ENCODE results near the gene KRT33B.
"Not testable (repeated sequence)": the region's sequence is repeated elsewhere in the genome, so short reads cannot be mapped to it uniquely, and the experiment has no call there.

The KRT33B gene

GRCh38 chr17:41393826-41394225 is 24.2 kb upstream of the KRT33B start:
- no peak for DNase-seq (ENCODE audit: low read depth in 2 of 2)

GRCh38 chr17:41393294-41393693 is 23.7 kb upstream of the KRT33B start:
- DNase-seq (ENCODE audit: low read depth in 2 of 2) = no peak

- no peak for DNase-seq (ENCODE audit: low read depth in 2 of 2)
Measured at GRCh38 chr17:41392278-41392677, 22.7 kb upstream of the KRT33B start.

DNA sequence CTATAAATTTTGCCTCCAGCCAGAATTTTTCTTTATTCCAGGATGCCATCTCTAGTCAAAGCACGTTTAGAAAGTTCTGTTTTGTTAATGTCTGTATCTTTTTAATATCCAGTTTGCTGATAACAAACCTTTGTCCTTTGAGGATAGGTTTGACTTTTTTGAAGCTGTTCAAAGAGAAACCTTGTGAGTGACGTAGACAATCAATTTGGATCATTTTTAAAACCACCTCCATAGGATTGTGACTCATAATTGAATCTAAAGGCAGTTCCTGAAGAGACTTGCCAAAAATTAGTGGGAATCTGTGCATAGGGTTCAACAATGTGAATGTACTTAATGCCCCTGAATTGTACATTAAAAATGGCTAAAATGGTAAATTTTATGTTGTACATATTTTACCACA is 21.9 kb upstream of the KRT33B start:
- DNase-seq (ENCODE audit: low read depth in 2 of 2) = no peak

DNA sequence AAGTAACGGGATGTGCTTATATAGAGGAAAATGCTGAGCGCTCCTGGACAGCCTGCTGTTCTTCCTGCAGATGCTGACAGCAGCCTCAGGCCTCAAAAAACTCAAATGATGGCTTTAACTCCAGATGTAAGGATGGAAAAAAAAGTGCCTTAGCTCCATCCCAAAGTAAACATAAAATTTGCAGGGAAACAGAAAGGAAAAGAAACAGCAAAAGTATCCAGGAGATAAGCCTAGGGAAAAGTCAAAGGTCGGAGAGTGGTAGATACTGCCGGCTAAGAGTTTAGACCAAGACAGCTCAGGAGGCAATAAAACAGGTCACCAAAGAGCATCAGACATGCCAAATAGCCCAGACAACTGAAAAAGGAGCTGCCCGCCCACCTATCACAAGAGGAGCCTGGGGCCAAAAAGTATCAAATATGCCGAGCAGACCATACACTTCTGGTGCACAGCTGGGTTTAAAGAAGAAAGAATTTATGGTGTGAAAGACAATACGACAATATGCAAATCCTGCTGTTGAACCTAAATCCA is 20.9 kb upstream of the KRT33B start:
- no peak for DNase-seq (ENCODE audit: low read depth in 2 of 2)

DNA sequence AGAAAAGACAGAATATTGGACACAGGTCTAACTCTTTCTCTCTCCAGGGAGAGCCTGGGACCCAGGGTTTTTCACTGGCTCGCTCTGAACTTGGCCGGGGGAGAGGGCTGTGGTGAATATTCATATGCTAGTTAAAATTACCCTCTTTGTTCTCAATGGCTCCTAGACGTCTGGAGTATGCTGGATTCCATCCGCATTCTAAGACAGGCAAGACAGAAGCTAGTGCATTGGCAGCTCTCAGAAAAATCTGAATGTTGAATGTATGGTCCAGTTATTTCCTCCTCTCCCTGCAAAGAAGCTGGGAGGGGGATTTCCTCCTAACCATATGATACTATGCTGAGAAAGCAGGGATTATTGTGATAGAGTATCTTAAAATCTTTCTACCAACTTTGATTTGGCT is 18.1 kb upstream of the KRT33B start:
- DNase-seq (ENCODE audit: low read depth in 2 of 2) = no peak

- DNase-seq (ENCODE audit: low read depth in 2 of 2) = no peak
Measured at GRCh38 chr17:41386227-41386626, 16.6 kb upstream of the KRT33B start.

DNA sequence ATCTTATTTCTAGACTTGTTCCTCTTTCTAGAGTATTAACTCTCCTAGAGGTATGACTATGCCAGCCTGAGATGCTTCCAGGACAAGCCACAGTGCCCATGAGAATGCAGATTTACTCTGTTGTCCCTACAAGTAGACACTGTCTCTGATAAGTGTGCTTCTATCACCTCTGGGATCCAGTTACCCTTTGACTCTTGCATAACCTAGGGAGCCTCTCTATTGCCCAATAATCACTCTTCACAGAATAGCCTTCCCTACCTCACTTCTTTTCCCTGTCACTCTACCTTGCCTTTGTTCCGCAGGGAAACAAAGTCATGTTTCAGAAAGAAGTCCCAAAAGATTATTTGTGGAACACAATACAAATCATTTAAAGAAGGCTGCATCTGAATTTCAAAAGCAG is 14.1 kb upstream of the KRT33B start:
- DNase-seq (ENCODE audit: low read depth in 2 of 2) = no peak

GRCh38 chr17:41382394-41382793 is 12.8 kb upstream of the KRT33B start:
- DNase-seq (ENCODE audit: low read depth in 2 of 2) = no peak

- not testable (repeated sequence) for DNase-seq (ENCODE audit: low read depth in 2 of 2)
Measured at GRCh38 chr17:41381943-41382342, 12.3 kb upstream of the KRT33B start, which contains the start of gene KRT34. TSS of gene KRT34 (minus strand) at chr17:41382306. CDS start at chr17:41382246, 60 bp downstream.

- not testable (repeated sequence) for DNase-seq (ENCODE audit: low read depth in 2 of 2)
Measured at GRCh38 chr17:41380091-41380490, 10.5 kb upstream of the KRT33B start.

GRCh38 chr17:41377546-41377945 is 7.9 kb upstream of the KRT33B start:
- DNase-seq (ENCODE audit: low read depth in 2 of 2) = no peak

DNA sequence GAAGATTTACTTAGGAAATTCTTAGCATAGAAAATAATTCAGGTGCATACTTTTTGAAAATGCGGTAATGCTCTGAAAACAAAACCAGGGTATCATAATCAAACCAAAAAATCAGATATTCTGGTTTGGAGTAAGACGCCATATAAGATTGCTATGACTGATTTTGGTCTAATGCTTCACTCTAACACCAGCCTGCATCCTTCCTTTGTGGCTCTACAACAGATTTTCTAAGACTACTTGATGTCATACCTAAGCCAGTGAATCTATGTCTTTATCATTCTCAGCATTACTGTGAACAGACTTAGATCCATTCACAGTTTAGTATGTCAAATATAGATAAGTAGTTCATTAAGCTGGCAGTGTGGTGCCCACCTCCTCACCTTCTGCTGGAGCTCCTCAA is 590 bp downstream of the KRT33B start:
- DNase-seq (ENCODE audit: low read depth in 2 of 2) = no peak

GRCh38 chr17:41367426-41368075 is 2.1 kb downstream of the KRT33B start:
- DNase-seq (ENCODE audit: low read depth in 2 of 2) = no peak

GRCh38 chr17:41366070-41366469 is 3.5 kb downstream of the KRT33B start:
- DNase-seq (ENCODE audit: low read depth in 2 of 2) = no peak

GRCh38 chr17:41363881-41364280 is 5.7 kb downstream of the KRT33B start:
- DNase-seq (ENCODE audit: low read depth in 2 of 2) = no peak

DNA sequence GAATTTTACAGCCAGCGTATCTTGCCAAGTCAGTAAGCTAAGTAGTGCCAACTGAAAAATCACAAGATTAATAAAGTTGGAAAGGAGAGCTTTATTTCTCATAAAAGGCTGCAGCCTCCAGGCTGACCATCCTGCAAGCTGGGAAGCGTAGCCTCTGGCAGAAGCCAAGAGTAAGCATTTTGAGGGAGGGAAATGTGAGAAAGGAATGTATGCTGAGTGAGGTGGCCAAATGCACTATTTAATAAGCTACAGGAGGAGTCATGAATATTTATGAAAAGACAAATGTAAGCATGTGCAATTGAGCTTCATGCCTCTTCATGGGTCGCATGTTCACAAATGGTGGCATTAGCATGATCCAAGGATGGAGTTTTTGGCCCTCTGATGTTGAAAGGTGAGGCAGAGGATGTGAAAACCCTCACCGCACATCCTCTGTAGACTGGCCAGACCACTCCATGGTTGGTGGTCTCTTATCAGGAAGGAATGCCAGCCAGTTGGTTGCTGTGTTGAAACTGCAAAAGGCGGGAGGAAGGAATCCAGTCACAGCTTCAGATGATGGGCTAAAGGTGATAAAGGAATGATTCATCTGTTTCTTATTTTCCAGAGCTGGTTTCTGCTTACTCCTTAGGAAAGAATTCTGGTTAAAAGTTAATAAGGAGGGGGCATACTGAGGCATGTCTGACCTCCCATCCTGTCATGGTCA is 9.2 kb downstream of the KRT33B start:
- no peak for DNase-seq (ENCODE audit: low read depth in 2 of 2)

- no peak for DNase-seq (ENCODE audit: low read depth in 2 of 2)
Measured at GRCh38 chr17:41354536-41354935, 15.1 kb downstream of the KRT33B start.

GRCh38 chr17:41352597-41353366 is 16.8 kb downstream of the KRT33B start:
- no peak for DNase-seq (ENCODE audit: low read depth in 2 of 2)

GRCh38 chr17:41351177-41351576 is 18.4 kb downstream of the KRT33B start:
- DNase-seq (ENCODE audit: low read depth in 2 of 2) = no peak

DNA sequence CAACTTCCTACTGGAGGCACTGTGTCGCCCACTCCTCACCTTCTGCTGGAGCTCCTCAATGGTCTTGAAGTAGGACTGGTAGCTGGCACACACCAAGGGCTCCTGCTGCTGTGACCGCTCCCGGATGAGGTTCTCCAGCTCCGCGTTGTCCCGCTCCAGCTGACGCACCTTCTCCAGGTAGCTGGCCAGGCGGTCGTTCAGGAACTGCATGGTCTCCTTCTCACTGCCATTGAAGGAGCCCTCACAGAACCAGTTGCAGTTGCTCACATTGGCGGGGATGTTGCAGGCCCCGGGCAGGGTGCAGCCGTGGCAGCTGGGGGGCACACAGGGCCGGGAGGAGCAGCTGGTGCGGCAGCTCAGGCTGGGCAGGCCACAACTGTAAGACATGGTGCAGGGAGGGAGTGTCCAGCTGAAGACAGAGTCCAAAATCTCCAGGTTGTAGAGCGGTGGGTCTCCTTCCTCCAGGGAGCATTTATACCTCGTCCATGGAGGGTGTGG is 19.2 kb downstream of the KRT33B start, which contains the start of gene KRT33A:
Gene KRT33A (minus strand): TSS at position 448 of the 498 bp plus-strand sequence. CDS start 61 bp downstream, at position 387.
- not testable (repeated sequence) for DNase-seq (ENCODE audit: low read depth in 2 of 2)
